Measurements from ENCODE around the gene CNDP1.

GRCh38 chr18:74573053-74573452 lies 38.8 kb downstream of the CNDP1 start:
- TF ChIP-seq CTCF (IDR thresholded peaks at IDR 0.05; ENCODE audit: low read depth, low read length) (no peak), POLR2A (IDR thresholded peaks at IDR 0.05; ENCODE audit: extremely low read depth, insufficient read length) (no peak), MYC (IDR thresholded peaks at IDR 0.05; ENCODE audit: low read depth, low read length) (no peak)
